ENCODE measurements around the gene SMYD4.

SMYD4 gene

DNA sequence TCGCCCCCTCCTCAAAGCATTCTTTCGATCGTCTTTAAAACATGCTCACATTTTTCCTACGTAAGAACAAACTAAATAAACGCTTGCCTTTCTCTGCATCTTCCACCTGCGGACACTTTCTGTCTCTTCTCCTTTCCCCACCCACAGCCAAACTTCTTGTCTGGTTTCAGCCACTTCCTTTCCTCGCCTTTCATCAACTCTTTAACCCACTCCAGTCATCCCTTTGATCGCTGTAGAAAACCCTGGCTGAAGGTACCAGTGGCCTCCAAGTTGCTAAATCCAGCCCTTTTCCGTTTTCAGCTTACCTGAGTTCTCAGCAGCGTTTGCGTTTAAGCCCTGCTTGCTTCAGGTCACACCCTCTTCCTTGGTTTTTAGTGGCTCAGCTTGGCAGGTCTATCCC lies 586 bp upstream of the SMYD4 start:
- Histone ChIP-seq H3K4me3 (replicated peaks; ENCODE audit: insufficient read depth, low read length) (peak overlapping the region; percentile 68), H3K27me3 (ENCODE audit: insufficient read depth, poor library complexity, severe bottlenecking) (no peaks in the 10 kb centered on the region), H3K27ac (replicated peaks) (peak overlapping the region; percentile 71)
- TF ChIP-seq SPI1 (IDR thresholded peaks at IDR 0.05; ENCODE audit: borderline replicate concordance, low read depth) (peak; percentile 28; the same call in 1 of the 2 replicates), GABPA (IDR thresholded peaks at IDR 0.05; ENCODE audit: low read depth) (no peak)
- TF ChIP-seq, protein P1, sequence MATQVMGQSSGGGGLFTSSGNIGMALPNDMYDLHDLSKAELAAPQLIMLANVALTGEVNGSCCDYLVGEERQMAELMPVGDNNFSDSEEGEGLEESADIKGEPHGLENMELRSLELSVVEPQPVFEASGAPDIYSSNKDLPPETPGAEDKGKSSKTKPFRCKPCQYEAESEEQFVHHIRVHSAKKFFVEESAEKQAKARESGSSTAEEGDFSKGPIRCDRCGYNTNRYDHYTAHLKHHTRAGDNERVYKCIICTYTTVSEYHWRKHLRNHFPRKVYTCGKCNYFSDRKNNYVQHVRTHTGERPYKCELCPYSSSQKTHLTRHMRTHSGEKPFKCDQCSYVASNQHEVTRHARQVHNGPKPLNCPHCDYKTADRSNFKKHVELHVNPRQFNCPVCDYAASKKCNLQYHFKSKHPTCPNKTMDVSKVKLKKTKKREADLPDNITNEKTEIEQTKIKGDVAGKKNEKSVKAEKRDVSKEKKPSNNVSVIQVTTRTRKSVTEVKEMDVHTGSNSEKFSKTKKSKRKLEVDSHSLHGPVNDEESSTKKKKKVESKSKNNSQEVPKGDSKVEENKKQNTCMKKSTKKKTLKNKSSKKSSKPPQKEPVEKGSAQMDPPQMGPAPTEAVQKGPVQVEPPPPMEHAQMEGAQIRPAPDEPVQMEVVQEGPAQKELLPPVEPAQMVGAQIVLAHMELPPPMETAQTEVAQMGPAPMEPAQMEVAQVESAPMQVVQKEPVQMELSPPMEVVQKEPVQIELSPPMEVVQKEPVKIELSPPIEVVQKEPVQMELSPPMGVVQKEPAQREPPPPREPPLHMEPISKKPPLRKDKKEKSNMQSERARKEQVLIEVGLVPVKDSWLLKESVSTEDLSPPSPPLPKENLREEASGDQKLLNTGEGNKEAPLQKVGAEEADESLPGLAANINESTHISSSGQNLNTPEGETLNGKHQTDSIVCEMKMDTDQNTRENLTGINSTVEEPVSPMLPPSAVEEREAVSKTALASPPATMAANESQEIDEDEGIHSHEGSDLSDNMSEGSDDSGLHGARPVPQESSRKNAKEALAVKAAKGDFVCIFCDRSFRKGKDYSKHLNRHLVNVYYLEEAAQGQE (IDR thresholded peaks at IDR 0.05; ENCODE audit: insufficient replicate concordance, low read depth), result no peak
- DNase-seq (ENCODE audit: low read depth in 1 of 2, low spot score in 1 of 2), result peak in 1 of 2 experiments; percentile 15

DNA sequence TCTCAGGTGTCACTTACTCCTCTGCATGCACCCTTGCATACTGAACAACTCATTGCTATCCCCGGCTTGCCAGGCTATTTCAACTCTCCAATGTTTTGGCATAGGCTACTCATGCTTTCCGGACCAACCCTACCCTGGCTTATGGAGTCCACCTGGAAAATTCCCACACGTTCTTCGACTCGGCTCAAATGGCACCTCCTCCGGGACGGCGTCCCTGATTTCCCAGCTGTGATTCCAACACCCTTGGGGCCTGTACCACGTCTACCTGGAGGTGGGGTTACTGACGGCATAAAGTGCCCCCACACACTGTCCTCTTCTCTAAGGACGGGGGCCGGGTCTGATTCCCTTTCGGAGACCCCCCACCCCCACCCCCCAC lies 498 bp downstream of the SMYD4 start:
- TF ChIP-seq GABPA (IDR thresholded peaks at IDR 0.05; ENCODE audit: low read depth), result no peak
- TF ChIP-seq, protein P2, sequence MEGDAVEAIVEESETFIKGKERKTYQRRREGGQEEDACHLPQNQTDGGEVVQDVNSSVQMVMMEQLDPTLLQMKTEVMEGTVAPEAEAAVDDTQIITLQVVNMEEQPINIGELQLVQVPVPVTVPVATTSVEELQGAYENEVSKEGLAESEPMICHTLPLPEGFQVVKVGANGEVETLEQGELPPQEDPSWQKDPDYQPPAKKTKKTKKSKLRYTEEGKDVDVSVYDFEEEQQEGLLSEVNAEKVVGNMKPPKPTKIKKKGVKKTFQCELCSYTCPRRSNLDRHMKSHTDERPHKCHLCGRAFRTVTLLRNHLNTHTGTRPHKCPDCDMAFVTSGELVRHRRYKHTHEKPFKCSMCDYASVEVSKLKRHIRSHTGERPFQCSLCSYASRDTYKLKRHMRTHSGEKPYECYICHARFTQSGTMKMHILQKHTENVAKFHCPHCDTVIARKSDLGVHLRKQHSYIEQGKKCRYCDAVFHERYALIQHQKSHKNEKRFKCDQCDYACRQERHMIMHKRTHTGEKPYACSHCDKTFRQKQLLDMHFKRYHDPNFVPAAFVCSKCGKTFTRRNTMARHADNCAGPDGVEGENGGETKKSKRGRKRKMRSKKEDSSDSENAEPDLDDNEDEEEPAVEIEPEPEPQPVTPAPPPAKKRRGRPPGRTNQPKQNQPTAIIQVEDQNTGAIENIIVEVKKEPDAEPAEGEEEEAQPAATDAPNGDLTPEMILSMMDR (IDR thresholded peaks at IDR 0.05; ENCODE audit: insufficient read depth, low read length), result no peak
- TF ChIP-seq POLR2AphosphoS5 (IDR thresholded peaks at IDR 0.05; ENCODE audit: low read depth), result no peak
- no peak for TF ChIP-seq SPI1 (IDR thresholded peaks at IDR 0.05; ENCODE audit: borderline replicate concordance, low read depth)
- peak in 1 of 2 experiments; percentile 1 for DNase-seq (ENCODE audit: low read depth in 1 of 2, low spot score in 1 of 2)
- Histone ChIP-seq H3K27ac (replicated peaks) (peak overlapping the region; percentile 57), H3K4me3 (replicated peaks; ENCODE audit: insufficient read depth, low read length) (peak overlapping the region; percentile 68), H3K27me3 (ENCODE audit: insufficient read depth, poor library complexity, severe bottlenecking) (no peaks in the 10 kb centered on the region)

DNA sequence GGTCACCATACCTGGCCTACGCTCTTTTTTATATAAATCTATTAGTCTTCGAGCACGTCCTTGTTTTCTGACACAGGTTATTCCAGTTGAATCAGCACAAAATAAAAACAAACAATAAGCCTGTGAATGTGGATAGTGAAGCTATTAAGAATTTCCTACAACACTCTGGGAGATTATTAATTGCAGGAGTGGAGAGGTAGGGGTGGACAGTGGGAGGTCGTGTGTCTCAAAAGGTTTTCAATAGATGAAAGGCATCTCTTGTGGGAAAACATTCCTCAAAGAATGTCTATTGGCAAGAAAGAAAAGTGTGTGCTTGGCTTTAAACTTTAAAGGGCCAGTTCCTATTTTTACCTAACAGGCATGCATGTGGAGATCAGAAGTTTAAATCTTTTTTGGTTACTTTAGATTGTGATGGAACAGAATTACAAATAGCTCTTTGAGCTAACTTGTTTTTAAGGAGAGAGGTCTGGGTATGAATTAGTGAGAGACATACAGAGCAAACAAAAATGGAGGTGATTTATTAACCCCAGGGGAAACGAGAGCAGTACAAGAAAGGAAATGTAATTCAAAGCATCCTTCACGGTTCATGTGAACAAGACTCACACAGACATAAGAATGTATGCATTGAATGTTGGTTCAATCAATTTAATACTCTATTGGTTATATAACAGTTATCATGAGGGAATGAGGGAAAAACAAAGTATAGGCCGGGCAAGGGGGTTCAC lies 9.0 kb downstream of the SMYD4 start:
- Histone ChIP-seq H3K27me3 (ENCODE audit: insufficient read depth, poor library complexity, severe bottlenecking) (no peaks in the 10 kb centered on the region), H3K27ac (replicated peaks) (no peak overlapping the region), H3K4me3 (replicated peaks; ENCODE audit: insufficient read depth, low read length) (no peak overlapping the region)
- TF ChIP-seq GABPA (IDR thresholded peaks at IDR 0.05; ENCODE audit: low read depth), result no peak
- DNase-seq (ENCODE audit: low read depth in 1 of 2, low spot score in 1 of 2), result no peak

DNA sequence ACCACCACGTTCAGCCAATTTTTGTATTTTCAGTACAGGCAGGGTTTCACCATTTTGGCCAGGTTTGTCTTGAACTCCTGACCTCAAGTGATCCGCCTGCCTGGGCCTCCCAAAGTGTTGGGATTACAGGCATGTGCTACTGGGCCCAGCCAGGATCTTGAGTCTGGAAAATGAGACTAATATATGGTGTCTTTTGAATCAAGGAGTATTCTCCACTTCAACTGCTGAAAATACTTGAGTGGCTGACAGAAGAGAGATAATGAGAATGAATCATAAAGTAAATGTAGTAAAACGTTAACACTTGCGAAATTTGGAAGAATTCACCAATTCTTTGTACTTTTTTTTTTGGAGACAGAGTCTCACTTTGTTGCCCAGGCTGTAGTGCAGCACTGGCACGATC lies 16.6 kb downstream of the SMYD4 start:
- TF ChIP-seq, protein P2 (IDR thresholded peaks at IDR 0.05; ENCODE audit: insufficient read depth, low read length), result no peak
- TF ChIP-seq GABPA (IDR thresholded peaks at IDR 0.05; ENCODE audit: low read depth) (no peak), SPI1 (IDR thresholded peaks at IDR 0.05; ENCODE audit: borderline replicate concordance, low read depth) (no peak), POLR2AphosphoS5 (IDR thresholded peaks at IDR 0.05; ENCODE audit: low read depth) (no peak)
- TF ChIP-seq, protein P1 (IDR thresholded peaks at IDR 0.05; ENCODE audit: insufficient replicate concordance, low read depth), result no peak
- Histone ChIP-seq H3K27ac (replicated peaks) (no peak overlapping the region), H3K4me3 (replicated peaks; ENCODE audit: insufficient read depth, low read length) (no peak overlapping the region), H3K27me3 (ENCODE audit: insufficient read depth, poor library complexity, severe bottlenecking) (no peaks in the 10 kb centered on the region)
- no peak for DNase-seq (ENCODE audit: low read depth in 1 of 2, low spot score in 1 of 2)
